Neural progenitor cell (in vitro differentiated cells): Measurements from ENCODE around the gene GPR156. TPM values are rescaled to one million over a fixed set of nuclear protein-coding genes. Genes with fewer than 3 reads are reported as not detected.

Source experiments
- DNase-seq: peaks from one replicate; pipeline ENCODE4 v3.0.0-alpha.2; 2016; ENCODE audit warnings: low spot score
- H2AFZ ChIP-seq: fragments of 200-600 bp; sonication (generic); replicated peaks from 2 replicates; pipeline ENCODE4 v1.6.1; 2016; ENCODE audit warnings: antibody characterized with exemption
- H3F3A ChIP-seq: fragments of 200-600 bp; sonication (generic); 2 replicates; pipeline ENCODE4 v1.6.1; 2016; ENCODE audit warnings: antibody characterized with exemption, low read depth
- H3K27ac ChIP-seq: fragments of 200-600 bp; sonication (generic); 2 replicates; pipeline ENCODE4 v1.5.1; 2016; ENCODE audit warnings: mild to moderate bottlenecking
- H3K27me3 ChIP-seq: fragments of 200-600 bp; sonication (generic); 2 replicates; pipeline ENCODE4 v1.6.1; 2016; ENCODE audit warnings: mild to moderate bottlenecking, moderate library complexity
- H3K36me3 ChIP-seq: fragments of 200-600 bp; sonication (generic); 2 replicates; pipeline ENCODE4 v1.5.1; 2016
- H3K4me1 ChIP-seq: fragments of 200-600 bp; sonication (generic); 2 replicates; pipeline ENCODE4 v1.6.1; 2016; ENCODE audit warnings: mixed run types
- H3K4me2 ChIP-seq: fragments of 200-600 bp; sonication (generic); 2 replicates; pipeline ENCODE4 v1.6.1; 2016
- H3K4me3 ChIP-seq: fragments of 200-600 bp; sonication (generic); 2 replicates; pipeline ENCODE4 v1.5.1; 2016
- H3K79me2 ChIP-seq: fragments of 200-600 bp; sonication (generic); 2 replicates; pipeline ENCODE4 v1.6.1; 2016; ENCODE audit warnings: low read depth
- H3K9ac ChIP-seq: fragments of 200-600 bp; sonication (generic); 2 replicates; pipeline ENCODE4 v1.6.1; 2016
- H3K9me3 ChIP-seq: fragments of 200-600 bp; sonication (generic); 2 replicates; pipeline ENCODE4 v1.5.1; 2016; ENCODE audit warnings: low read depth
- H4K20me1 ChIP-seq: fragments of 200-600 bp; sonication (generic); 2 replicates; pipeline ENCODE4 v1.6.1; 2016; ENCODE audit warnings: low read depth
- H3K27ac Mint-ChIP-seq: 3 replicates; pipeline ENCODE4 v1.8.0; 2021; ENCODE audit warnings: mixed read lengths
- H3K27me3 Mint-ChIP-seq: 2 replicates; pipeline ENCODE4 v1.8.0; 2022; ENCODE audit warnings: low read depth, mild to moderate bottlenecking, inconsistent platforms, moderate library complexity, mixed read lengths; ENCODE audit not compliant: insufficient read depth
- H3K36me3 Mint-ChIP-seq: 3 replicates; pipeline ENCODE4 v1.8.0; 2021; ENCODE audit warnings: mixed read lengths
- H3K4me1 Mint-ChIP-seq: 3 replicates; pipeline ENCODE4 v1.8.0; 2021; ENCODE audit warnings: mixed read lengths
- H3K4me3 Mint-ChIP-seq: 3 replicates; pipeline ENCODE4 v1.8.0; 2021; ENCODE audit warnings: mild to moderate bottlenecking, moderate library complexity, mixed read lengths
- H3K9me3 Mint-ChIP-seq: 3 replicates; pipeline ENCODE4 v1.8.0; 2020; ENCODE audit warnings: mixed read lengths
- CTCF ChIP-seq: fragments of 200-600 bp; sonication (generic); IDR thresholded peaks from 2 replicates; pipeline ENCODE4 v1.5.1; 2017; ENCODE audit warnings: antibody characterized with exemption, mild to moderate bottlenecking
- EZH2 ChIP-seq: fragments of 200-600 bp; sonication (generic); IDR thresholded peaks from 2 replicates; pipeline ENCODE4 v1.6.1; 2017; ENCODE audit warnings: antibody characterized with exemption, mild to moderate bottlenecking, moderate library complexity
- EZH2phosphoT487 ChIP-seq: fragments of 200-600 bp; sonication (generic); IDR thresholded peaks from 2 replicates; pipeline ENCODE4 v1.6.1; 2017; ENCODE audit warnings: antibody characterized with exemption
- total RNA-seq: library from RNA; depleted of rRNA; stranded (reverse); fragments of >200 nt; gene quantifications from 2 replicates; pipeline ENCODE4 v1.2.3, GENCODE V29; 2015; ENCODE audit warnings: low replicate concordance

GPR156 gene
- total RNA-seq, 1 donor from 2014 or later, result 2.2 TPM

GRCh38 chr3:120280566-120280965, 4.5 kb downstream of the GPR156 start:
- no peaks in the 10 kb centered on the region for H3K36me3 Mint-ChIP-seq
- Histone ChIP-seq H2AFZ (no peak overlapping the region), H3K27ac (no peak overlapping the region), H3K4me2 (no peak overlapping the region), H3F3A (peaks cover 3% of the 10 kb centered on the region), H3K27me3 (peaks cover 30% of the 10 kb centered on the region), H3K4me1 (no peaks in the 10 kb centered on the region), H3K79me2 (no peaks in the 10 kb centered on the region), H4K20me1 (no peaks in the 10 kb centered on the region), H3K4me3 (no peak overlapping the region), H3K9me3 (no peaks in the 10 kb centered on the region), H3K9ac (no peak overlapping the region), H3K36me3 (no peaks in the 10 kb centered on the region)
- peaks cover 2% of the 10 kb centered on the region for H3K4me1 Mint-ChIP-seq
- no peak overlapping the region for H3K27ac Mint-ChIP-seq
- TF ChIP-seq EZH2, result no peak
- no peak for TF ChIP-seq CTCF
- TF ChIP-seq EZH2phosphoT487, result no peak
- H3K9me3 Mint-ChIP-seq, result no peaks in the 10 kb centered on the region
- H3K4me3 Mint-ChIP-seq, result no peak overlapping the region
- H3K27me3 Mint-ChIP-seq, result peaks cover 8% of the 10 kb centered on the region
- DNase-seq, result no peak

GRCh38 chr3:120280026-120280425, 5.0 kb downstream of the GPR156 start:
- Mint-ChIP-seq H3K36me3 (no peaks in the 10 kb centered on the region), H3K4me1 (peaks cover 2% of the 10 kb centered on the region), H3K27me3 (peaks cover 8% of the 10 kb centered on the region), H3K27ac (no peak overlapping the region), H3K4me3 (no peak overlapping the region), H3K9me3 (no peaks in the 10 kb centered on the region)
- Histone ChIP-seq H3F3A (no peaks in the 10 kb centered on the region), H3K4me3 (no peak overlapping the region), H4K20me1 (no peaks in the 10 kb centered on the region), H3K9me3 (no peaks in the 10 kb centered on the region), H3K9ac (no peak overlapping the region), H3K27me3 (peaks cover 24% of the 10 kb centered on the region), H3K27ac (no peak overlapping the region), H3K79me2 (no peaks in the 10 kb centered on the region), H3K4me1 (no peaks in the 10 kb centered on the region), H2AFZ (no peak overlapping the region), H3K4me2 (no peak overlapping the region), H3K36me3 (no peaks in the 10 kb centered on the region)
- no peak for TF ChIP-seq EZH2
- no peak for TF ChIP-seq CTCF
- no peak for TF ChIP-seq EZH2phosphoT487
- DNase-seq, result no peak

- H3K27me3 ChIP-seq, result no peaks in the 10 kb centered on the region
- H2AFZ ChIP-seq, result no peak overlapping the region
- H3K9ac ChIP-seq, result no peak overlapping the region
- no peaks in the 10 kb centered on the region for H4K20me1 ChIP-seq
- H3K27ac Mint-ChIP-seq, result no peak overlapping the region
- no peaks in the 10 kb centered on the region for H3K36me3 Mint-ChIP-seq
- H3F3A ChIP-seq, result no peaks in the 10 kb centered on the region
- no peaks in the 10 kb centered on the region for H3K9me3 Mint-ChIP-seq
- peaks cover 2% of the 10 kb centered on the region for H3K27me3 Mint-ChIP-seq
- TF ChIP-seq EZH2phosphoT487, result no peak
- no peak for TF ChIP-seq EZH2
- TF ChIP-seq CTCF, result no peak
- no peak overlapping the region for H3K27ac ChIP-seq
- no peak overlapping the region for H3K4me3 Mint-ChIP-seq
- H3K36me3 ChIP-seq, result no peaks in the 10 kb centered on the region
- peaks cover 9% of the 10 kb centered on the region for H3K4me1 ChIP-seq
- no peaks in the 10 kb centered on the region for H3K79me2 ChIP-seq
- peaks cover 8% of the 10 kb centered on the region for H3K4me1 Mint-ChIP-seq
- no peak overlapping the region for H3K4me3 ChIP-seq
- H3K4me2 ChIP-seq, result no peak overlapping the region
- DNase-seq, result no peak
- no peaks in the 10 kb centered on the region for H3K9me3 ChIP-seq
Observed at GRCh38 chr3:120276767-120277166, 8.3 kb downstream of the GPR156 start.

- no peak overlapping the region for H3K4me3 Mint-ChIP-seq
- TF ChIP-seq EZH2, result no peak
- no peak for TF ChIP-seq EZH2phosphoT487
- TF ChIP-seq CTCF, result no peak
- no peaks in the 10 kb centered on the region for H3K79me2 ChIP-seq
- H3K27me3 Mint-ChIP-seq, result peaks cover under 1% of the 10 kb centered on the region
- H4K20me1 ChIP-seq, result no peaks in the 10 kb centered on the region
- no peaks in the 10 kb centered on the region for H3K27me3 ChIP-seq
- peaks cover 9% of the 10 kb centered on the region for H3K4me1 ChIP-seq
- H3K9me3 Mint-ChIP-seq, result no peaks in the 10 kb centered on the region
- no peak overlapping the region for H3K4me2 ChIP-seq
- H3K27ac Mint-ChIP-seq, result no peak overlapping the region
- no peak overlapping the region for H3K9ac ChIP-seq
- H3K36me3 Mint-ChIP-seq, result no peaks in the 10 kb centered on the region
- DNase-seq, result no peak
- peaks cover 13% of the 10 kb centered on the region for H3K4me1 Mint-ChIP-seq
- no peaks in the 10 kb centered on the region for H3K9me3 ChIP-seq
- H3F3A ChIP-seq, result no peaks in the 10 kb centered on the region
- H3K4me3 ChIP-seq, result no peak overlapping the region
- H2AFZ ChIP-seq, result no peak overlapping the region
- no peak overlapping the region for H3K27ac ChIP-seq
- no peaks in the 10 kb centered on the region for H3K36me3 ChIP-seq
Observed at GRCh38 chr3:120275618-120276017, 9.4 kb downstream of the GPR156 start.
